ENCODE measurements around the gene BCL3.

- no peak for TF ChIP-seq CTCF (IDR thresholded peaks at IDR 0.05)
- no peak for TF ChIP-seq POLR2A (IDR thresholded peaks at IDR 0.05)
These were observed 35.5 kb upstream of the BCL3 start for GRCh38 chr19:44712864-44713515.
